AG10803 (cell line): Measurements from ENCODE around the gene B4GALNT4.

ENCODE experiments used
- DNase-seq: peaks from one replicate; pipeline ENCODE4 v3.0.0; 2010; ENCODE audit warnings: low read depth
- H3K4me3 ChIP-seq: 2 replicates; pipeline ENCODE4 v1.5.1; 2011; ENCODE audit warnings: mild to moderate bottlenecking, low read length, control low read depth
- TF ChIP-seq, protein P1 (sequence below): conservative IDR thresholded peaks from 2 replicates; pipeline ENCODE4 v1.5.1; 2011; ENCODE audit warnings: mild to moderate bottlenecking, low read length, control low read depth, inconsistent platforms

B4GALNT4 gene

DNA sequence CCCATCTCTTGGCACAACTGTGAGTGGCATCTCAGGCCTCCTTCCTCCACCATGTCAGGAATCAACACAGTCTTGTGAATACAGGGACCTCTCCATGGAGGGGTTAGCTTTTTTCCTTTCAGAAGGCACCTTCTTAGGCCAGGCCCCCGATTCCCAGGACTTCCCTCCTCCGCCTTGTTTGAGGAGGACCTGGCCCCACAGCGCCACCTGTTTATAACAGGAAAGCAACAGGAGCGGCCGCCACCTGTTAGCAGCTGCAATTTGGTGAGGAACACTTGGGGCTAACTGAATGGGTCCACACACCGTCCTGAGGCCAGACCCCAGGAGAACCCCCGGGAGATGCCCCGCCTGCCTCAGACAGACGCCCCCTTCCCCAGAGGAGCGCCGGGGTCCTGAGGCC, 20.9 kb downstream of the B4GALNT4 start:
- DNase-seq: no peak
- TF ChIP-seq, protein P1, sequence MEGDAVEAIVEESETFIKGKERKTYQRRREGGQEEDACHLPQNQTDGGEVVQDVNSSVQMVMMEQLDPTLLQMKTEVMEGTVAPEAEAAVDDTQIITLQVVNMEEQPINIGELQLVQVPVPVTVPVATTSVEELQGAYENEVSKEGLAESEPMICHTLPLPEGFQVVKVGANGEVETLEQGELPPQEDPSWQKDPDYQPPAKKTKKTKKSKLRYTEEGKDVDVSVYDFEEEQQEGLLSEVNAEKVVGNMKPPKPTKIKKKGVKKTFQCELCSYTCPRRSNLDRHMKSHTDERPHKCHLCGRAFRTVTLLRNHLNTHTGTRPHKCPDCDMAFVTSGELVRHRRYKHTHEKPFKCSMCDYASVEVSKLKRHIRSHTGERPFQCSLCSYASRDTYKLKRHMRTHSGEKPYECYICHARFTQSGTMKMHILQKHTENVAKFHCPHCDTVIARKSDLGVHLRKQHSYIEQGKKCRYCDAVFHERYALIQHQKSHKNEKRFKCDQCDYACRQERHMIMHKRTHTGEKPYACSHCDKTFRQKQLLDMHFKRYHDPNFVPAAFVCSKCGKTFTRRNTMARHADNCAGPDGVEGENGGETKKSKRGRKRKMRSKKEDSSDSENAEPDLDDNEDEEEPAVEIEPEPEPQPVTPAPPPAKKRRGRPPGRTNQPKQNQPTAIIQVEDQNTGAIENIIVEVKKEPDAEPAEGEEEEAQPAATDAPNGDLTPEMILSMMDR: no peak
- H3K4me3 ChIP-seq: no peak overlapping the region

DNA sequence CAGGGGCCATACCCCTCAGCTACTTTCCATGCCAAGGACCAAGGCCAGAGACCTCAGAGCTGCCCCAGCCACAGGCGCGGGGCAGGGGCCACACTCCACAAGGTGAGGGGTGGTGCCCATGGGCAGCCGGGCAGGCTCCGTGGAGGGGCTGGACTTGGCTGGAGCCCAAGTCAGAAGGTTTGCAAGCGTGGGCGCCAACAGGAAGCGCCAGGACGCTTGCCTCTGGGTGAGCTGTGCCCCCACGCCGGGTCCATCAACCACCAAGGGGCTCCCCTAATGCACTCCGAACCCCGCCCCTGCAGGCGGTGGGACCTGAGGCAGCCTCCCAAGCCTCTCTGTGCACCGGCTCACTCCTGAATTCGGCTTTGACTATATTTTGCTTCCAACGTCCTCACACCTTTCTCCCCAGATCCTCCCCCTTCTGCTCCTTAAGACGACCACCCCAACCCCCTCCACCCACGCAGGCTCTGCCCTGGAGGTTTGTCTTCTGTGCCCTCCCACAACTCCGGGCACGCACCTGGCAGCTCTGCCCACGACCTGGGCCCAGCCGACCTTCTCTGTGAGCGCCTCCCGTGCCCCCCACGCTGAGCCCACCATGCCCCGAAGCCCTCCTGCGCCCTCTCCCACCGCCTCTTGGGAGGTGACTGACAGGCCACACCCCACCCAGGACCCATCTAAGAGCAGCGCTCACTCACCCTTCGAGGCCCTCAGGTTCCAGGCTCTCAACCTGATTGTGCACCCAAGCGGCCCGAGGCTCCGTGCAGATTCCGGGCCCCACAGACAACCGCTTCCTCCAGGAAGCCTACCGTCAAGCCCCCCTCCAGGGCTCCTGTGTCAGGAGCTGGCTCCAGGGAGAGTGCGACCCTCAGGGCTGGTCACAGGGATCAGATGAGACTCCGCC, 22.1 kb downstream of the B4GALNT4 start:
- DNase-seq: no peak
- TF ChIP-seq, protein P1: no peak
- no peak overlapping the region for H3K4me3 ChIP-seq

DNA sequence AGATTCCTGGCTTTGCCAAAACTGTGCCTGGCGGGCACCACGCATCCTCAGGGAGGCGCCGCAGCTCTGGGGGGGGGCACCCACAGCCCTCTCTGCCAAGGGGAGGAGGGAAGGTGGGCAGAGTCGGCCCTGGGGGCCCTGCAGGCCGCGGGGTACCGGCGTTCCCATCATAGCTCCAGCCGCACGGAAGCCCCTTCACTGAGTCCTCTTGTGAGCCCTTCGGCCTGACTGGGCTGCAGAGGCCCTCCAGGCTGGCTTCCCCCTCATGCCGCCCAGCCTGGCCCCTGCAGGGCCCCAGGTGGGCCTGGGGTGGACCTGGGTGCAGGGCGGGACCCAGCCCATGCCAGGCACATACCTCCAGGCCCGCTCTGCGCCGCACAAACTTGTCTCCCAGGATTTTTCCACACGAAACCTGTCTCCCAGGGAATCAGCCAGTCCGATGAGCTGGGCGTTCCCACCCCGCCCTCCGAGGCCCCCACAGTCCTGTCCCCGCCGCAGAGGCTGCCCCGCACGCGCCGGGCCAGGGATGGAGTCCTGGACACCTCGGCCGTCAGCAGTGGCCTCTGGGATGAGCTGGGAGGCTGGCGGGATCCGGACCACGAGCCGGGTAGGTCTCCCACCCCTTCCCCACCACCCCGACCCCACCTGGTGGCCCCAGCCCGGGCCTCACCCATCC, 22.9 kb downstream of the B4GALNT4 start:
- TF ChIP-seq, protein P1: no peak
- no peak for DNase-seq

DNA sequence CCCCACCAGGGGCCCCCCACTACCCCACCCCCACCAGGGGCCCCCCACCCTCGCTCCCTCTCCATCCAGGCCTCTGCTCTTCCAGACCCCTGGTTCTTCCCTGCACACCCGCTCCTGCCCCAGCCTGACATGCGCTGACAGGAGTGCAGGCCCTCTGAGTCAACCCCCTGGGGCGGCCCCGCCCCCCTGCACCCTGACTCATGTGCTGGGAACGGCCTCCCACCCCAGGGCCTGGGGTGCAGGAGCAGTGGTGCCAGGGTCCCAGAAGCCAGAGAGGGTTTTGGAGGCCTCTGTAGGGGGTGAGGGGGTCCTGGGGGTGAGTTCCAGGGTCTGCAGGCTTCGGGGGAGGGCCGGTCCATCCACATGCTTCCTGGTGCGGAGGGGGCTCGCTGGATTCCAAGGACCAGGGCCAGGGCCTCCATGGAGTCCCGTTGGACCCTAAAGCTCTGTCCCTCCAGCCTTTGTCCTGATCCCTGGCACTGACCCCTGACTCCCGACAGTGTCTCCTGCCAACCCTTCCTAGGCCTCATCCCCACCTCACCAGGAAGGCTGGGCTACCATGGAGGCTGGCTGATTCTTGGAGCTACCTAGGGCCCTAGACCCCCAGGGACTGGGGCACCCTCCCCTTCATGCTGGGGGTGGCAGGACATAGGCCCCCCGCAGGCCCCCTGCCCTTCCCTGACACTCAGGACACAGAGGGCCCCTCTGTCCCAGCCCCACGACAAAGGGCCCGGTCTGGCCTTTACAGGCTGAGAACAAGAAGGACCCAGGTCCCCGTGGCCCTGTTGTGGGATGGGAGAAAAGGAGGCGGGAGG, 24.1 kb downstream of the B4GALNT4 start:
- TF ChIP-seq, protein P1: no peak
- H3K4me3 ChIP-seq: no peak overlapping the region
- peak; percentile 73 for DNase-seq

More for the DNA sequence above, 22.9 kb downstream of the B4GALNT4 start:
- H3K4me3 ChIP-seq: no peak overlapping the region

DNA sequence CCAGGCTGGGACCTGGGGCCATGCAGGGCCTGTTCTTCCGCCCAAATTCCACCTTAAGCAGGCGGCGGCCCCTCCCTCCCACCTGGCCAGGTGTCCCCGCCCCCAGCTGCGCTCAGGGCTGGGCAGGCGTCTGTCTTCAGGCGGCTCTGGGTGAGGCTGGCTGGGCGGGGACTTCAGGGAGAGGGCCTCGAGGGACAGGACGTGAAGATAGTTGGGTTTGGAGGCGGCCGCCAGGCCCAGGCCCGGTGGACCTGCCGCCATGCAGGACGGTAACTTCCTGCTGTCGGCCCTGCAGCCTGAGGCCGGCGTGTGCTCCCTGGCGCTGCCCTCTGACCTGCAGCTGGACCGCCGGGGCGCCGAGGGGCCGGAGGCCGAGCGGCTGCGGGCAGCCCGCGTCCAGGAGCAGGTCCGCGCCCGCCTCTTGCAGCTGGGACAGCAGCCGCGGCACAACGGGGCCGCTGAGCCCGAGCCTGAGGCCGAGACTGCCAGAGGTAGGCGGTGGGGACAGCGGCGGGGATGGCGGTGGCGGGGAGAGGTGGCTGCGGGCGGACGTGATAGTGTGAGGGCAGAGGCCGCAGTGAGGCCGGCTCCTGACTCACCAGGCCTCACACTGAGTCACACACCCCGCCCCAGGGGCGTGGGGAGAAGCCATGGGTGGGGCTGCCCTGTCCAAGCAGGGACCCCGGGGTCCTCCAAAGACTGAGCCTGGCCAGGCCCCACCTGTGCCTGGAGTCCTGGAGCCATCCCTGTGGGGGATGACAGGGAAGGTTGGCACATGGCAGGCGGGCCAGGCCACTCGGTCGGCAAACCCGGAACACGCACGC, 24.9 kb downstream of the B4GALNT4 start, which contains the start of gene PKP3:
PKP3 (plus strand) TSS at position 176 of the 824 bp plus-strand sequence; CDS start at position 260, 84 bp downstream.
- H3K4me3 ChIP-seq: no peak within 1 kb of the TSS
- DNase-seq: peak; percentile 26
- TF ChIP-seq, protein P1: no peak
